SK-N-MC (cell line): ENCODE measurements around the gene ZNF75A.

Experiments used
- EZH2 ChIP-seq: fragments of 200-600 bp; sonication (generic); IDR thresholded peaks from one replicate; pipeline ENCODE4 v1.6.1; 2017; ENCODE audit warnings: antibody characterized with exemption
- POLR2AphosphoS5 ChIP-seq: IDR thresholded peaks from 2 replicates; pipeline ENCODE4 v1.6.1; 2012; ENCODE audit warnings: mild to moderate bottlenecking, low read depth, low read length, borderline replicate concordance

GRCh38 chr16:3348547-3349167 is 43.4 kb downstream of the ZNF75A start:
- TF ChIP-seq EZH2 (no peak), POLR2AphosphoS5 (no peak)
